CD4-positive, CD25-positive, alpha-beta regulatory T cell (primary cell): ENCODE results near the gene TMPRSS6. TPM values are rescaled to one million over a fixed set of nuclear protein-coding genes. Genes with fewer than 3 reads are reported as not detected.

Experiments used
- ATAC-seq, 2 donors: fragments of 150-1000 bp; cut with Tn5 transposase; one replicate each; pipeline ENCODE4 v1.10.0; 2021; ENCODE audit warnings: low read depth in 2 of 2, moderate number of reproducible peaks in 2 of 2, moderate library complexity in 1 of 2
- DNase-seq, 3 donors: peaks; one replicate each; pipeline versions ENCODE4 v3.0.0 to v3.0.0-alpha.2; 2012 to 2022; ENCODE audit warnings: mixed read lengths in 1 of 3
- H3K27ac ChIP-seq: one replicate; pipeline ENCODE4 v1.7.0; 2013; ENCODE audit warnings: mild to moderate bottlenecking, low read length; ENCODE audit not compliant: insufficient read depth, poor library complexity, severe bottlenecking
- H3K27me3 ChIP-seq: one replicate; pipeline ENCODE4 v1.7.0; 2013; ENCODE audit warnings: low read length; ENCODE audit not compliant: control insufficient read depth, insufficient read depth
- H3K36me3 ChIP-seq: one replicate; pipeline ENCODE4 v1.7.0; 2013; ENCODE audit warnings: mild to moderate bottlenecking, low read length, moderate library complexity; ENCODE audit not compliant: control insufficient read depth, insufficient read depth
- H3K4me1 ChIP-seq: 2 replicates; pipeline ENCODE4 v1.7.0; 2013; ENCODE audit warnings: mild to moderate bottlenecking, low read length; ENCODE audit not compliant: insufficient read depth, control insufficient read depth, poor library complexity, severe bottlenecking
- H3K4me3 ChIP-seq: one replicate; pipeline ENCODE4 v1.7.0; 2013; ENCODE audit warnings: low read depth, mild to moderate bottlenecking, low read length, moderate library complexity
- H3K9me3 ChIP-seq, 2 experiments: 1 replicate in 1 of 2; 2 replicates in 1 of 2; pipeline ENCODE4 v1.7.0; 2013; ENCODE audit warnings: low read length in 2 of 2, mild to moderate bottlenecking in 1 of 2, moderate library complexity in 1 of 2; ENCODE audit not compliant: control insufficient read depth in 2 of 2
- H3K27ac Mint-ChIP-seq, 3 donors: one replicate each; pipeline ENCODE4 v1.8.0; 2020 to 2022; ENCODE audit warnings: mild to moderate bottlenecking in 3 of 3, mixed read lengths in 3 of 3, moderate library complexity in 2 of 3
- H3K27me3 Mint-ChIP-seq: one replicate; pipeline ENCODE4 v1.8.0; 2022; ENCODE audit warnings: mild to moderate bottlenecking, mixed read lengths
- H3K36me3 Mint-ChIP-seq: one replicate; pipeline ENCODE4 v1.8.0; 2020; ENCODE audit warnings: mixed read lengths
- H3K4me1 Mint-ChIP-seq, 4 donors: one replicate each; pipeline ENCODE4 v1.8.0; 2020 to 2022; ENCODE audit warnings: mixed read lengths in 4 of 4, mild to moderate bottlenecking in 1 of 4
- H3K4me3 Mint-ChIP-seq, 4 donors: one replicate each; pipeline ENCODE4 v1.8.0; 2020 to 2022; ENCODE audit warnings: mild to moderate bottlenecking in 4 of 4, mixed read lengths in 4 of 4, moderate library complexity in 3 of 4
- H3K9me3 Mint-ChIP-seq, 7 donors: one replicate each; pipeline ENCODE4 v1.8.0; 2020 to 2022; ENCODE audit warnings: mixed read lengths in 7 of 7, mild to moderate bottlenecking in 3 of 7, moderate library complexity in 2 of 7
- polyA plus RNA-seq, 4 donors: library from polyadenylated mRNA; unstranded; fragments of 300-500 nt; fragmentation: Illumina TruSeq; gene quantifications; one replicate each; pipeline ENCODE4 v1.2.3, GENCODE V29; 2021
- total RNA-seq: library from RNA; stranded (reverse); gene quantifications from one replicate; pipeline ENCODE4 v1.2.3, GENCODE V29; 2022

TMPRSS6 gene
- total and polyA plus RNA-seq, 5 donors from 2014 or later, result 0.10 to 1.5 (median 0.17) TPM

GRCh38 chr22:37056246-37056645 is 53.3 kb downstream of the TMPRSS6 start:
- Histone ChIP-seq H3K27me3 (no peaks in the 10 kb centered on the region), H3K36me3 (peaks cover 30% of the 10 kb centered on the region), H3K27ac (no peak overlapping the region), H3K4me3 (no peak overlapping the region), H3K4me1 (peaks cover 32% of the 10 kb centered on the region), H3K9me3 (no peaks in the 10 kb centered on the region)
- DNase-seq (no peak), ATAC-seq (no peak)
- peak overlapping the region in 1 of 4 donors; percentile 11 for H3K4me3 Mint-ChIP-seq
- no peaks in the 10 kb centered on the region for H3K9me3 Mint-ChIP-seq
- peaks cover 0 to 25% (median 11%) of the 10 kb centered on the region in 4 donors for H3K4me1 Mint-ChIP-seq
- H3K27me3 Mint-ChIP-seq, result no peaks in the 10 kb centered on the region
- peaks cover 16% of the 10 kb centered on the region for H3K36me3 Mint-ChIP-seq
- no peak overlapping the region for H3K27ac Mint-ChIP-seq

GRCh38 chr22:37054600-37055365 is 54.7 kb downstream of the TMPRSS6 start:
- H3K36me3 Mint-ChIP-seq, result peaks cover 16% of the 10 kb centered on the region
- Histone ChIP-seq H3K36me3 (peaks cover 30% of the 10 kb centered on the region), H3K4me1 (peaks cover 19% of the 10 kb centered on the region), H3K4me3 (no peak overlapping the region), H3K27ac (no peak overlapping the region), H3K9me3 (no peaks in the 10 kb centered on the region), H3K27me3 (no peaks in the 10 kb centered on the region)
- peak overlapping the region in 1 of 4 donors; percentile 41 for H3K4me3 Mint-ChIP-seq
- peaks cover 0 to 16% (median 7%) of the 10 kb centered on the region in 4 donors for H3K4me1 Mint-ChIP-seq
- DNase-seq, result no peak
- H3K27ac Mint-ChIP-seq, result no peak overlapping the region
- H3K9me3 Mint-ChIP-seq, result no peaks in the 10 kb centered on the region
- no peaks in the 10 kb centered on the region for H3K27me3 Mint-ChIP-seq
- no peak for ATAC-seq

- no peaks in the 10 kb centered on the region for H3K27me3 Mint-ChIP-seq
- ATAC-seq, result no peak
- H3K9me3 ChIP-seq, result no peaks in the 10 kb centered on the region
- H3K27ac Mint-ChIP-seq, result no peak overlapping the region
- DNase-seq, result no peak
- H3K4me1 Mint-ChIP-seq, result peaks cover 0 to 15% (median 7%) of the 10 kb centered on the region in 4 donors
- H3K36me3 Mint-ChIP-seq, result peaks cover 16% of the 10 kb centered on the region
- H3K9me3 Mint-ChIP-seq, result peaks cover 0 to 2% (median 0%) of the 10 kb centered on the region in 7 donors
- H3K4me3 Mint-ChIP-seq, result peak overlapping the region; percentile 58 to 87 (median 68)
- peaks cover 16% of the 10 kb centered on the region for H3K4me1 ChIP-seq
- H3K4me3 ChIP-seq, result no peak overlapping the region
- no peak overlapping the region for H3K27ac ChIP-seq
- peaks cover 30% of the 10 kb centered on the region for H3K36me3 ChIP-seq
- no peaks in the 10 kb centered on the region for H3K27me3 ChIP-seq
These were observed 55.5 kb downstream of the TMPRSS6 start for GRCh38 chr22:37054056-37054395.

GRCh38 chr22:37053310-37054055 is 56.0 kb downstream of the TMPRSS6 start:
- peak overlapping the region in 2 of 3 donors; percentile 49 to 69 for H3K27ac Mint-ChIP-seq
- H3K36me3 Mint-ChIP-seq, result peaks cover 16% of the 10 kb centered on the region
- H3K4me1 Mint-ChIP-seq, result peaks cover 0 to 15% (median 7%) of the 10 kb centered on the region in 4 donors
- DNase-seq (no peak), ATAC-seq (no peak)
- Histone ChIP-seq H3K27me3 (no peaks in the 10 kb centered on the region), H3K4me3 (no peak overlapping the region), H3K27ac (no peak overlapping the region), H3K4me1 (peaks cover 16% of the 10 kb centered on the region), H3K36me3 (peaks cover 28% of the 10 kb centered on the region), H3K9me3 (no peaks in the 10 kb centered on the region)
- H3K9me3 Mint-ChIP-seq, result peaks cover 0 to 2% (median 0%) of the 10 kb centered on the region in 7 donors
- no peaks in the 10 kb centered on the region for H3K27me3 Mint-ChIP-seq
- peak overlapping the region; percentile 58 to 87 (median 77) for H3K4me3 Mint-ChIP-seq

GRCh38 chr22:37052386-37053309 is 56.9 kb downstream of the TMPRSS6 start:
- ATAC-seq (no peak), DNase-seq (no peak)
- H3K4me3 Mint-ChIP-seq, result peak overlapping the region; percentile 85 to 87 (median 86)
- H3K4me1 Mint-ChIP-seq, result peaks cover 0 to 15% (median 7%) of the 10 kb centered on the region in 4 donors
- Histone ChIP-seq H3K4me3 (peak overlapping the region; percentile 26), H3K27me3 (no peaks in the 10 kb centered on the region), H3K4me1 (peaks cover 16% of the 10 kb centered on the region), H3K27ac (no peak overlapping the region), H3K9me3 (no peaks in the 10 kb centered on the region), H3K36me3 (peaks cover 23% of the 10 kb centered on the region)
- peaks cover 12% of the 10 kb centered on the region for H3K36me3 Mint-ChIP-seq
- peaks cover 0 to 2% (median 0%) of the 10 kb centered on the region in 7 donors for H3K9me3 Mint-ChIP-seq
- peak overlapping the region in 2 of 3 donors; percentile 49 to 83 for H3K27ac Mint-ChIP-seq
- no peaks in the 10 kb centered on the region for H3K27me3 Mint-ChIP-seq

GRCh38 chr22:37051391-37052385 is 57.8 kb downstream of the TMPRSS6 start, which contains the start of gene KCTD17:
KCTD17 (plus strand) TSS chr22:37051742; CDS start chr22:37051761, 19 bp downstream.
- peaks cover 0 to 15% (median 7%) of the 10 kb centered on the region in 4 donors for H3K4me1 Mint-ChIP-seq

More at GRCh38 chr22:37051391-37052385, 57.8 kb downstream of the TMPRSS6 start, which contains the start of gene KCTD17:
- Histone ChIP-seq H3K36me3 (peaks cover 14% of the 10 kb centered on the region), H3K27ac (no peak within 1 kb of the TSS), H3K9me3 (no peaks in the 10 kb centered on the region), H3K4me3 (peak within 1 kb of the TSS; percentile 30), H3K27me3 (no peaks in the 10 kb centered on the region), H3K4me1 (peaks cover 16% of the 10 kb centered on the region)
- Mint-ChIP-seq H3K36me3 (peaks cover 4% of the 10 kb centered on the region), H3K27me3 (no peaks in the 10 kb centered on the region), H3K4me3 (peak within 1 kb of the TSS; percentile 85 to 87 (median 86)), H3K9me3 (peaks cover 0 to 2% (median 0%) of the 10 kb centered on the region in 7 donors), H3K27ac (peak within 1 kb of the TSS in 2 of 3 donors; percentile 49 to 83)
- DNase-seq (peak; percentile 64 to 83 (median 66)), ATAC-seq (peak; percentile 98 to 99)
